Activated CD4-positive, alpha-beta T cell treated with anti-CD3 and anti-CD28 coated beads, Interleukin-2, amount 10 ng/mL, durations not matched to agents 7 days and 5 days (primary cell): Measurements from ENCODE around the gene SEMA6A. TPM values are rescaled to one million over a fixed set of nuclear protein-coding genes. Genes with fewer than 3 reads are reported as not detected.

Experiments used
- CTCF ChIA-PET: fragments of 350-600 bp; sonication (Branson Sonifier 250); formaldehyde crosslinking; loops from one replicate; lab custom pipeline; 2021; ENCODE audit warnings: antibody characterized with exemption; lab: Charles Lee
- POLR2A ChIA-PET: fragments of 350-600 bp; sonication (Branson Sonifier 250); formaldehyde crosslinking; loops from one replicate; lab custom pipeline; 2021; ENCODE audit warnings: antibody characterized with exemption; lab: Charles Lee
- DNase-seq: peaks from one replicate; pipeline ENCODE4 v3.0.0-alpha.2; 2020
- H3K27ac Mint-ChIP-seq: one replicate; pipeline ENCODE4 v1.8.0; 2021; ENCODE audit warnings: mild to moderate bottlenecking, moderate library complexity, mixed read lengths
- H3K27me3 Mint-ChIP-seq: one replicate; pipeline ENCODE4 v1.8.0; 2021; ENCODE audit warnings: mixed read lengths
- H3K36me3 Mint-ChIP-seq: one replicate; pipeline ENCODE4 v1.8.0; 2021; ENCODE audit warnings: low read depth, mixed read lengths
- H3K4me1 Mint-ChIP-seq: one replicate; pipeline ENCODE4 v1.8.0; 2021; ENCODE audit warnings: mixed read lengths
- H3K4me3 Mint-ChIP-seq: one replicate; pipeline ENCODE4 v1.8.0; 2021; ENCODE audit warnings: mild to moderate bottlenecking, moderate library complexity, mixed read lengths
- H3K9me3 Mint-ChIP-seq: one replicate; pipeline ENCODE4 v1.8.0; 2021; ENCODE audit warnings: mixed read lengths
- total RNA-seq, 2 experiments: library from RNA; stranded (reverse); gene quantifications; one replicate each; pipeline ENCODE4 v1.2.3, GENCODE V29; 2021

Gene SEMA6A
- total RNA-seq, 2 experiments from 2014 or later, result not detected

DNA sequence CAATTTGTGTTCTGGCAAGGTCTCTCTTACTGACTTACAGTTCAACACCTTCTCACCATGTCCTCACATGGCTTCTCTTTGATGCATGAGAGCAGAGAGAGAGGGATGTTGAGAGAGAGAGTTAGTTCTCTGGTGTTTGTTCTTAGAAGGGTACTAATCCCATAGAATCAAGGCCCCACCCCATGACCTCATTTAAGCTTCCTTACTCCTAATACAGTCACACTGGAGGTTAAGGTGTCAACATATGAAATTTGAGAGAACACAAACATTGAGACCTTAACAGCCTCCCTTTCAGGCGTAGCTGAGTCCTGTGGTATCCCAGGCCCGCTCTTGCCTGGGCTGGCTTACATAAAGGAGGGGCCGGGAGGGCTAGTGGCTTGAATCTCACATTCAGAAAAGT is 10.6 kb upstream of the SEMA6A start:
- ChIA-PET CTCF (no interaction called here), POLR2A (no interaction called here)

GRCh38 chr5:116583862-116584222 is 9.2 kb upstream of the SEMA6A start:
- Mint-ChIP-seq H3K27ac (no peak overlapping the region), H3K9me3 (no peaks in the 10 kb centered on the region), H3K4me3 (no peak overlapping the region), H3K27me3 (peaks cover 41% of the 10 kb centered on the region), H3K36me3 (no peaks in the 10 kb centered on the region), H3K4me1 (no peaks in the 10 kb centered on the region)
- ChIA-PET POLR2A (no interaction called here), CTCF (no interaction called here)
- no peak for DNase-seq

More for the DNA sequence above, 10.6 kb upstream of the SEMA6A start:
- Mint-ChIP-seq H3K9me3 (no peaks in the 10 kb centered on the region), H3K4me1 (no peaks in the 10 kb centered on the region), H3K27ac (no peak overlapping the region), H3K27me3 (peaks cover 34% of the 10 kb centered on the region), H3K36me3 (no peaks in the 10 kb centered on the region), H3K4me3 (no peak overlapping the region)
- no peak for DNase-seq

DNA sequence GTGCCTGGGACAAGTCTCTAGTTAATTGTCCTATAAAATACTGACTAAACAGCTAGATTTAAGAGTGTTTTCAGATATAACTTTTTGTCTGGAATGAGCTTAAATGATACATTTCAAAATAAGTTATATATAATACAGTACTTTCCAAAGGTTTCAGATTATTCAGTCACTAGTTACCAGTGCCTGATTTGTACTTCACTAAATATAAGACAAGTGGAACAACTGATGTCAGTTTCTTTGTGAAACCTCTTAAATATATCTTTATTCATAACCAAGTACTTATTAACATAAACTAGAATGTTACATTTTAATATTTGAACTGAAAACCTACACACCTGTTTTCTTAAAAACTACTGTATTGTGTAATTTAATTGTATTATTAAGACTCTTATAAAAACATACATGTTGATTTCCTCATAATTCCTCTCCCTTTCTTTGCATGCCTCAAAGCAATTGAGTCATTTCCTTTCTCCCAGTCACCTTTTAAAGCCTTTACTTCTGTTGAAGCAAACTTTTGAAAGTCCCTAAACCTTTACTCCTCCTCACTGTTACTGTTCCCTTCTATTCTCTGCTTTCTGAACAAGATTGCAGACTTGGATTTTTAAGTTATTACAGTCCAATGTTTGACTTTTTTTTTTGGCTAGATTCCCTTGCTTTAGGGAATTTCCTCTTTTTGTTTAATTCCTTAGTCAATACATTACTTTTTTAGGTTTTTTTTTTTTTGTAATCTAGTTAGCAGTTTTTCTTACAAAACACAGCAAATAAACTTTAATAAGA is 8.7 kb upstream of the SEMA6A start:
- ChIA-PET CTCF (interaction anchor here (0.6 kb wide), 2 partner anchors 736 to 742 kb away, joined by 3 read pairs; partner anchors contain the start of gene ATG12), POLR2A (interaction anchor here (0.6 kb wide), 1 partner anchor 80 kb away, joined by 4 read pairs; no protein-coding TSS in a partner anchor)
- Mint-ChIP-seq H3K36me3 (no peaks in the 10 kb centered on the region), H3K27me3 (peaks cover 46% of the 10 kb centered on the region), H3K4me3 (no peak overlapping the region), H3K4me1 (no peaks in the 10 kb centered on the region), H3K27ac (no peak overlapping the region), H3K9me3 (no peaks in the 10 kb centered on the region)
- no peak for DNase-seq

- DNase-seq, result no peak
- ChIA-PET CTCF (no interaction called here), POLR2A (no interaction called here)
- peaks cover 54% of the 10 kb centered on the region for H3K27me3 Mint-ChIP-seq
- no peaks in the 10 kb centered on the region for H3K9me3 Mint-ChIP-seq
- H3K27ac Mint-ChIP-seq, result no peak overlapping the region
- H3K4me1 Mint-ChIP-seq, result peaks cover 6% of the 10 kb centered on the region
- no peak overlapping the region for H3K4me3 Mint-ChIP-seq
- H3K36me3 Mint-ChIP-seq, result no peaks in the 10 kb centered on the region
Measured at GRCh38 chr5:116581910-116582309, 7.3 kb upstream of the SEMA6A start.

DNA sequence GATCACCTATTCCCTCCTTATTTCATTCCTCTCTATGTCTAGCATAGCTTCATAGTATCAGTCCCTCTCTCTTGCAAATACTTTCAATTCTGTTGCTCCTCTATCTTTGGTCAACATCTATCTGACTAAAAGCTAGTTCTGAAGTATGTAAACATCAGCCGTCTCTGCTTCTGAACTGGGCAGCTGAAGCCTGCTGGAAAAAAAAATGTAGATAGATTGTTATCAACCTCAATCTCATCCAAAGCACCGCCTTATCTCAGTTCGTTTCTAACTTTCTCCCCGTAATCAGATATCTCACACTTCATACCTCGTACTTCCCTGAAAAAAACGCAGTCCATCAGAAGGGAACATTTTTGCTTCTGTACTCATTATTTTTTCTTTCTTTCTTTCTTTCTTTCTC is 4.5 kb upstream of the SEMA6A start:
- no peaks in the 10 kb centered on the region for H3K36me3 Mint-ChIP-seq
- ChIA-PET CTCF (no interaction called here), POLR2A (no interaction called here)
- DNase-seq, result no peak
- H3K4me1 Mint-ChIP-seq, result peaks cover 22% of the 10 kb centered on the region
- H3K27me3 Mint-ChIP-seq, result peaks cover 66% of the 10 kb centered on the region
- H3K4me3 Mint-ChIP-seq, result no peak overlapping the region
- no peak overlapping the region for H3K27ac Mint-ChIP-seq
- no peaks in the 10 kb centered on the region for H3K9me3 Mint-ChIP-seq

DNA sequence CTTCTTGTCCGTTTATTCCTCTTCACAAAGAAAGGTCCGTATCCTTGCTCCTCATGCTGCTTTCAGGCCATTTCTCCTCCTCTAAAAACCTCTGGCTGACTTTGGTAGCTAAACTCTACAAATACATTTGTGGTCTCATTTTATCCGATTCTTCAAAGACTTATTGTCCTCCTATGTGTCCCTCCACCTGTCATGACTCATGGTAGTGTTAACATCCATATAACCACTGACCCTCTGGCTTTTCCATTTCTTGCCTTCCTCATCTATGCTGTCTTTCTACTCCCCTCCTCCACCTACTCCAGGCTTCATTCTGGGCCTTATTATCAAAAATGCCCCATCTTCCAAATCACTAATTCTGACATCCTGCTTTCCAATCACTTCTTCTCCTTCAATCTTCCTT is 4.1 kb upstream of the SEMA6A start:
- Mint-ChIP-seq H3K9me3 (no peaks in the 10 kb centered on the region), H3K36me3 (no peaks in the 10 kb centered on the region), H3K4me3 (no peak overlapping the region), H3K4me1 (peaks cover 24% of the 10 kb centered on the region), H3K27ac (no peak overlapping the region), H3K27me3 (peaks cover 65% of the 10 kb centered on the region)
- ChIA-PET CTCF (no interaction called here), POLR2A (no interaction called here)
- no peak for DNase-seq

- ChIA-PET POLR2A (no interaction called here), CTCF (interaction anchor here (0.9 kb wide), 1 partner anchor 16 kb away, joined by 3 read pairs; no protein-coding TSS in a partner anchor)
- Mint-ChIP-seq H3K4me1 (peaks cover 30% of the 10 kb centered on the region), H3K27me3 (peaks cover 76% of the 10 kb centered on the region), H3K9me3 (no peaks in the 10 kb centered on the region), H3K27ac (no peak overlapping the region), H3K36me3 (peaks cover 3% of the 10 kb centered on the region), H3K4me3 (no peak overlapping the region)
- no peak for DNase-seq
Measured at GRCh38 chr5:116577064-116577788, 2.6 kb upstream of the SEMA6A start.

DNA sequence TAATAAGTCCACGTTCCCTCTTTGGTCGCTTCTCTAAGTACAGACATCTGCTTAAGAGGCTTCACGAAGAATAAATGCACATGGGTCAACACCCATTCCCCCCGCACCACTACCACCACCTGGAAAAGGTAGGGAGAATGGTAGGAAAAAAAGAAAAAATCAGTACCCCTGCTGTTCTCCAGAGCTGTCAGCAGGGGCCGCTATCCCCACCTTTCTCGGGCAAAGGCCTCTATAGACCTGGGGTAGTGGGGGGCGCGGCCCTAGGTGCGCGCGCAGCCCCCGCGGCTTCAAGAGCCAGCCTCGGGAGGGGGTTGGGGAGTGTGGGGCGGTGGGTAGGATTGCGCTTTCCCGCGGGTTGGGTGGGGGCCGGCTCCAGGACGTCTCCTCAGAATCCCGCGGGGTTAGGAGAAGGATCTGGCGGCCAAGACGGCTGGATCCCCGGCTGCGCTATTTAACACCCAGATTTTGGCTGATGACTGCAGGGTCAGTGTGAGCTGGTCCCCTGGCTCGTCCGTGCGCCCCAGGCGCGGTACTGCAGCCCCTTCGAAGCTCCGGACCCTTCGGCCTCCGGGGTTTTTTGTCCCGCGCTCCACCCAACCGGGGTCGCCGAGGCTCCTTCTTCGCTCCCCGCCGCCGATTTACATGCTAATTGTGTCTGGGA is 1.6 kb upstream of the SEMA6A start:
- CTCF ChIA-PET, result interaction anchor here (0.9 kb wide), 1 partner anchor 17 kb away, joined by 3 read pairs; no protein-coding TSS in a partner anchor
- H3K27ac Mint-ChIP-seq, result no peak overlapping the region
- peak overlapping the region; percentile 52 for H3K4me3 Mint-ChIP-seq
- DNase-seq, result peak; percentile 30
- H3K4me1 Mint-ChIP-seq, result peaks cover 30% of the 10 kb centered on the region
- H3K9me3 Mint-ChIP-seq, result no peaks in the 10 kb centered on the region
- POLR2A ChIA-PET, result no interaction called here
- H3K36me3 Mint-ChIP-seq, result peaks cover 3% of the 10 kb centered on the region
- H3K27me3 Mint-ChIP-seq, result peaks cover 80% of the 10 kb centered on the region

DNA sequence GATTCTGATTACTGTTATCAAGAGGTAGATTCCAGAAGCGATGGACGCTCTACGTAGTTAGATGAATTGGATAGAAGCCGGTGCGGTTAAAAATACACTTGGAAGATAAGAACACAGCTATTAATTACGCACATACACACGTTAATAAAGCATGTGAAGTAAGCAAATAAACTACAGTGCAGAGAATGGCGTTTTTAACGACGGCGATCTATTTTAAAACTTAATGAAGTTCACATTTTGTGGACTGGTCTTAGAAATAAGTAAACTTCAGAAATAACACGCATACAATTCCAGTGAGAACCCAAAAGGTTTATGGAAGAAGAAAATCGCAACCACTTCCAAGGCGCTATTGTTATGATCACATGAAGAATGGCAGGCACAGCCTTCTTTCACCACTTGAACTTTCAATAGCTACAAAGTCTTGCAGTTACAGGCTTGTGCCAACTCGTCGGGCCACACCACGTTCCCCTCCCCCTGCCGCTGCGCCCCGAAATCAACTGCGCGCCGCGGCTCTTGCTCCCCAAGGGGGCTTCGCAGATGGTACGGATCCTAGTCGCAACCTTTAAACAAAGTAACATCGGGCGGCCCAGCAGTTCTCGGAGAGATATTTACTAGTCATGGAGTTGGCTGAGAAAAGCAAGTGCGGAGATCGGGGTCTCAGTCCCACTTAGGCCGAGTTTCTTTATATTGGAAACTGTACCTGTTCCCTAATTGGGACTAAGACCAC is 866 bp upstream of the SEMA6A start:
- H3K27me3 Mint-ChIP-seq, result peaks cover 82% of the 10 kb centered on the region
- H3K4me3 Mint-ChIP-seq, result peak overlapping the region; percentile 52
- ChIA-PET CTCF (no interaction called here), POLR2A (no interaction called here)
- H3K4me1 Mint-ChIP-seq, result peaks cover 30% of the 10 kb centered on the region
- peaks cover 3% of the 10 kb centered on the region for H3K36me3 Mint-ChIP-seq
- no peak for DNase-seq
- no peaks in the 10 kb centered on the region for H3K9me3 Mint-ChIP-seq
- H3K27ac Mint-ChIP-seq, result peak overlapping the region; percentile 11

GRCh38 chr5:116573702-116574366 is 789 bp downstream of the SEMA6A start:
- Mint-ChIP-seq H3K4me3 (peak overlapping the region; percentile 68), H3K9me3 (no peaks in the 10 kb centered on the region), H3K27me3 (peaks cover 90% of the 10 kb centered on the region), H3K27ac (peak overlapping the region; percentile 74), H3K36me3 (peaks cover 3% of the 10 kb centered on the region), H3K4me1 (peaks cover 30% of the 10 kb centered on the region)
- ChIA-PET POLR2A (no interaction called here), CTCF (no interaction called here)
- no peak for DNase-seq

GRCh38 chr5:116573279-116573701 is 1.3 kb downstream of the SEMA6A start:
- Mint-ChIP-seq H3K27me3 (peaks cover 90% of the 10 kb centered on the region), H3K9me3 (no peaks in the 10 kb centered on the region), H3K4me3 (peak overlapping the region; percentile 27), H3K36me3 (peaks cover 3% of the 10 kb centered on the region), H3K4me1 (peaks cover 30% of the 10 kb centered on the region), H3K27ac (peak overlapping the region; percentile 74)
- ChIA-PET CTCF (no interaction called here), POLR2A (no interaction called here)
- no peak for DNase-seq
